Coronary artery (tissue), 2 donors: Measurements from ENCODE around the gene RAPGEF1.

Experiments
- DNase-seq: peaks from one replicate; pipeline ENCODE4 v3.0.0-alpha.2; 2017; ENCODE audit warnings: low spot score
- H3K27ac ChIP-seq, 2 donors: fragments of 200-600 bp; sonication (generic); one replicate each; pipeline ENCODE4 v1.5.1; 2016 to 2019
- H3K4me3 ChIP-seq: fragments of 200-600 bp; sonication (generic); 2 replicates; pipeline ENCODE4 v1.5.1; 2016; ENCODE audit warnings: mild to moderate bottlenecking, moderate library complexity
- CTCF ChIP-seq: fragments of 200-600 bp; sonication (generic); IDR thresholded peaks from one replicate; pipeline ENCODE4 v1.5.1; 2019; ENCODE audit warnings: antibody characterized with exemption

Gene RAPGEF1

GRCh38 chr9:131678499-131679111 lies 61.3 kb downstream of the RAPGEF1 start:
- Histone ChIP-seq H3K4me3 (peak overlapping the region; percentile 55), H3K27ac (peak overlapping the region; percentile 82 to 93)
- DNase-seq = peak; percentile 90
- TF ChIP-seq CTCF = no peak

GRCh38 chr9:131677444-131678180 lies 62.3 kb downstream of the RAPGEF1 start:
- DNase-seq = no peak
- Histone ChIP-seq H3K27ac (peak overlapping the region; percentile 82 to 93), H3K4me3 (peak overlapping the region; percentile 55)
- no peak for TF ChIP-seq CTCF

GRCh38 chr9:131677049-131677443 lies 62.8 kb downstream of the RAPGEF1 start:
- DNase-seq = no peak
- Histone ChIP-seq H3K4me3 (peak overlapping the region; percentile 55), H3K27ac (peak overlapping the region; percentile 82 to 93)
- no peak for TF ChIP-seq CTCF

- Histone ChIP-seq H3K4me3 (no peak overlapping the region), H3K27ac (peak overlapping the region; percentile 82 to 93)
- TF ChIP-seq CTCF = no peak
- DNase-seq = no peak
Measured at GRCh38 chr9:131676431-131676972, 63.4 kb downstream of the RAPGEF1 start.

- DNase-seq = no peak
- Histone ChIP-seq H3K4me3 (peak overlapping the region; percentile 33), H3K27ac (peak overlapping the region; percentile 82 to 93)
- TF ChIP-seq CTCF = no peak
Measured at GRCh38 chr9:131675437-131676022, 64.3 kb downstream of the RAPGEF1 start.

- DNase-seq = no peak
Measured at GRCh38 chr9:131674425-131675421, 65.2 kb downstream of the RAPGEF1 start.

More at GRCh38 chr9:131674425-131675421, 65.2 kb downstream of the RAPGEF1 start:
- peak overlapping the region; percentile 82 to 93 for H3K27ac ChIP-seq
- H3K4me3 ChIP-seq = peak overlapping the region; percentile 33
- TF ChIP-seq CTCF = no peak
